Measurements from ENCODE around the gene PRX. TPM values are rescaled to one million over a fixed set of nuclear protein-coding genes. Genes with fewer than 3 reads are reported as not detected.
"Not testable (repeated sequence)": the region's sequence is repeated elsewhere in the genome, so short reads cannot be mapped to it uniquely, and the experiment has no call there.

The PRX gene
- total RNA-seq, 6 experiments from 2014 or later: 0.37 to 0.99 (median 0.60) TPM

DNA sequence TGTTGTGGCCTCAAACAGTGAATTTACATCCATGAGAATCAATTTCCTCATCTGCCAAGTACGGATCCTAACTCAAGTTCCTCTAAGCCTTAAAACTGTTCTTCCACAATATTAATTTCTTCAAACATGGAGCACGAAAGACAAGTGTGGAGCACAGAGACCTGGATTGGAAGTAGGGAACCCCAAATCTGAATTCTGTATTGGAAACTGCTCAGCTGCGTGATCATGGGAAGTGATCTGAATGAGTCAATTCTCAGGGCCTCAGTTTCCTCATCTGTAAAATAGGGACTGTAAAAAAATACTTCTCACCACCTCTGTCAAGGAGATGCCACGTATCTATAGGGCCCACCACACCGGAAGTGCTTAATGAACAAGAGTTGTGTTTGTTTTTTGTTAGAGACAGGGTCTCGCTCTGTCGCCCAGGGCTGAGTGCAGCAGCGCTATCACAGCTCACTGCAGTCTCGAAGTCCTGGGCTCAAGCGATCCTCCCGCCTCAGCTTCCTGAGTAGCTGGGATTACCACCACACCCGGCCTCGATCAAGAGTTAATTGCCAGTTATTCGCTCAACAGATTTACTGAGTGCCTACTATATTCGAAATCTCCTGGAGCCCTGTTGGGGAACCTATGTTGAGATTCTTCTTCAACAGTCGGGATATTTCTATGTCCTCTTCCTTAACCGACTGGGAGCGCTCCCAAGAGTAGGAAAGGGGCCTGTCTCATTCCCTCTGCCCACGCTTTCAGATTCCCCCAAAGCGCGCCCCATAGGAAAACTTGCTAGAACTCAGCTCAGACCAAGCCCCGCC is 29.4 kb upstream of the PRX start:
- H3K4me3 ChIP-seq: peak overlapping the region; percentile 71 to 84 (median 73)
- TF ChIP-seq, protein P1, sequence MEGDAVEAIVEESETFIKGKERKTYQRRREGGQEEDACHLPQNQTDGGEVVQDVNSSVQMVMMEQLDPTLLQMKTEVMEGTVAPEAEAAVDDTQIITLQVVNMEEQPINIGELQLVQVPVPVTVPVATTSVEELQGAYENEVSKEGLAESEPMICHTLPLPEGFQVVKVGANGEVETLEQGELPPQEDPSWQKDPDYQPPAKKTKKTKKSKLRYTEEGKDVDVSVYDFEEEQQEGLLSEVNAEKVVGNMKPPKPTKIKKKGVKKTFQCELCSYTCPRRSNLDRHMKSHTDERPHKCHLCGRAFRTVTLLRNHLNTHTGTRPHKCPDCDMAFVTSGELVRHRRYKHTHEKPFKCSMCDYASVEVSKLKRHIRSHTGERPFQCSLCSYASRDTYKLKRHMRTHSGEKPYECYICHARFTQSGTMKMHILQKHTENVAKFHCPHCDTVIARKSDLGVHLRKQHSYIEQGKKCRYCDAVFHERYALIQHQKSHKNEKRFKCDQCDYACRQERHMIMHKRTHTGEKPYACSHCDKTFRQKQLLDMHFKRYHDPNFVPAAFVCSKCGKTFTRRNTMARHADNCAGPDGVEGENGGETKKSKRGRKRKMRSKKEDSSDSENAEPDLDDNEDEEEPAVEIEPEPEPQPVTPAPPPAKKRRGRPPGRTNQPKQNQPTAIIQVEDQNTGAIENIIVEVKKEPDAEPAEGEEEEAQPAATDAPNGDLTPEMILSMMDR (IDR thresholded peaks at IDR 0.05): no peak
- TF ChIP-seq POLR2A (IDR thresholded peaks at IDR 0.05): no peak
- ATAC-seq (no peak), DNase-seq (no peak)
- peaks cover 0 to 12% (median 5%) of the 10 kb centered on the region in 4 donors for H3K4me1 ChIP-seq
- peaks cover 0 to 24% (median 14%) of the 10 kb centered on the region in 4 donors for H3K36me3 ChIP-seq
- peak overlapping the region in 2 of 3 donors; percentile 39 to 52 for H3K27ac ChIP-seq
- intact Hi-C loops (cut with DNase I): no loop called here
- H3K27me3 ChIP-seq: no peaks in the 10 kb centered on the region
- WGBS (ENCODE audit: insufficient coverage, low coverage, low lambda C conversion rate, missing lambda C conversion rate): 27% methylated on average over 18 of the region's 22 CpGs
- H3K9me3 ChIP-seq: no peaks in the 10 kb centered on the region

DNA sequence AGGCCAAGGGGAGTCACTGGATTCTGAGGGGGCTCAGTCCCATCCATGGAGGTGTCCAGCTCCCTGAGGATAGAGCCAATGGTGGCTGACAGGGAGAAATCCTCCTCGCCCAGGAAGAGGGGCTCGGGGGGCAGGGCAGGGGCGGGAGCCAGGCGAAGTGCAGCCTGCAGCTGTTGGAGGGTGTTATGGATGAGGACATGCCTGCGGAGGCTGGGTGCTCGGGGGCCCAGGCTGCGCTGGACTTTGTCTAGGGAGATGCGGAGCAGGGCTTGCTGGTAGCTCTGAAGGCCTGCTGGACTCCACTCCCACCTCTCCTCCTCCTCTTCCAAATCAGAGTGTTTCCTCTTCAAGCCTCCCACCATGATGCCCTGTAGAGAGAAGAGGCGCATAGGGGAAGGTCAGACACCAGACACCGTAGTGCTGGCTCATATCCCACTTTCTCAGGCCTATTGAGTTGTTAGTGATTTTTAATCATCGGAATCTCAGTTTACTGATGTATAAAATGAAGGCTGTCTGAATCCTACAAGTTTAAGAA is 28.6 kb upstream of the PRX start:
- no peaks in the 10 kb centered on the region for H3K27me3 ChIP-seq
- peak overlapping the region in 1 of 3 donors; percentile 71 for H3K4me3 ChIP-seq
- intact Hi-C loops (cut with DNase I): no loop called here
- TF ChIP-seq, protein P1 (IDR thresholded peaks at IDR 0.05): no peak
- no peak for TF ChIP-seq POLR2A (IDR thresholded peaks at IDR 0.05)
- DNase-seq: no peak
- 93% methylated on average over 3 of the region's 11 CpGs for WGBS (ENCODE audit: insufficient coverage, low coverage, low lambda C conversion rate, missing lambda C conversion rate)
- H3K4me1 ChIP-seq: peaks cover 0 to 12% (median 5%) of the 10 kb centered on the region in 4 donors
- no peak for ATAC-seq
- H3K27ac ChIP-seq: no peak overlapping the region
- peaks cover 0 to 22% (median 13%) of the 10 kb centered on the region in 4 donors for H3K36me3 ChIP-seq
- H3K9me3 ChIP-seq: no peaks in the 10 kb centered on the region

DNA sequence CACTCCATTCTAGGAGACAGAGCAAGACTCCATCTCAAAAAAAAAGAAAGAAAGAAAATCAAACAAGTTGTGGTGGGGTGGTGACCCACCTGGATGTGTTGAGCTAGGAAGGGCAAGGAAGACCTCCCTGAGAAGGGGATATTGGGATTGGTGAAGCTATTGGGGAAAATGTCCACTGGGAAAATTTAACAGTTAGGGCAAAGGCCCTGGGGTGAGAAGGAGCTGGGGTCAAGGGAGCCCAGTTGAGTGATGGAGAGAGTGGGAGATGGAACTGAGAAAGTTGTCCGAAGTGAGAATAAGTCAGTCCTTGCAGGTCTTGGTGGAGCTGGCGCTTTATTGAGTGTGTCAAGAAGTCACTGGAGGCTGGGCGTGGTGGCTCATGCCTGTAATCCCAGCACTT is 25.1 kb upstream of the PRX start:
- ATAC-seq: no peak
- intact Hi-C loops (cut with DNase I): no loop called here
- H3K27me3 ChIP-seq: no peaks in the 10 kb centered on the region
- WGBS (ENCODE audit: insufficient coverage, low coverage, low lambda C conversion rate, missing lambda C conversion rate): 97% methylated on average over 3 of the region's 3 CpGs
- no peak overlapping the region for H3K4me3 ChIP-seq
- no peak for DNase-seq
- H3K9me3 ChIP-seq: no peaks in the 10 kb centered on the region
- peaks cover 0 to 22% (median 13%) of the 10 kb centered on the region in 4 donors for H3K36me3 ChIP-seq
- TF ChIP-seq, protein P1 (IDR thresholded peaks at IDR 0.05): no peak
- TF ChIP-seq POLR2A (IDR thresholded peaks at IDR 0.05): no peak
- H3K27ac ChIP-seq: no peak overlapping the region
- H3K4me1 ChIP-seq: peaks cover 0 to 12% (median 6%) of the 10 kb centered on the region in 4 donors

DNA sequence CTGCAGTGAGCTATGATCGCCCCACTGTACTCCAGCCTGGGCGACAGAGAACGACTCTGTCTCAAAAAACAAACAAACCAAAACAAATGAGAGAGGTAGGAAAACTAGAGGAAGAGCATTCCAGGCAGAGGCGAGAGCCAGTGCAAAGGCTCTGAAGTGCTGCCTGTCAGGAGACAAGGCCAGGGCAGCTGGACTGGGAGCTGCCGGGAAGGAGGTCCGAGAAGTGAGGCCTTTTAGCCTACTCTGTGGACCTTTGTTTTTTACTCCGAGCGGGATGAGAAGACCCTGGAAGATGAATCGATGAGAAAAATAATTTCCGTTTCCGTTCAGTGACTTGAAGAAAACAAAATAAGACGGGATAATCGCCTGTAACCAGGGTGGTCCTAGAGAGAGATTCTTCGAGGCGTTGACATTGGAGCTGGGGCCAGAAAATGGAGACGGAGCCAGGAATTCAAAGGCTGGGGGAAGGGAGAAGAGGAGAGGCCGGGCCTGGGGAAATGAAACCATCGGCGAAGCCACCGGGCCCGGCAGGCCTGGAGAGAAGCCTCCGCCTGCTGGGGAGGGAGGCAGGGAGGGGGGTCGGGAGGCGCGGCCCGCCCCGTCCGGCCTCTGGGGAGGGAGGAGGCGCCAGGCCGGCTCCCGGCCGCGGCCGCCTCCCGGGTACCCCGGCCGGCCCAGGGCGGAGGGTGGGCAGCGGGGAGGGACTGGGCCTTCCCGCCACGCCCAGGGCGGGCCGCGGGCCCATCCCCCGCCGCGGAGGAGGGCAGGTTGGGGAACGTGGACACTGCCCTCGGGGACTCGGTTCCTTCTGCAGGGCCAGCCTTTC is 20.4 kb upstream of the PRX start:
- ATAC-seq (peak; percentile 94 to 99 (median 97)), DNase-seq (peak; percentile 93 to 94 (median 94))
- Histone ChIP-seq H3K4me3 (peak overlapping the region; percentile 20 to 58 (median 46)), H3K36me3 (no peaks in the 10 kb centered on the region), H3K4me1 (peaks cover 0 to 16% (median 0%) of the 10 kb centered on the region in 4 donors), H3K27me3 (no peaks in the 10 kb centered on the region), H3K27ac (peak overlapping the region; percentile 87 to 95 (median 90)), H3K9me3 (no peaks in the 10 kb centered on the region)
- 2% methylated on average over 17 of the region's 50 CpGs for WGBS (ENCODE audit: insufficient coverage, low coverage, low lambda C conversion rate, missing lambda C conversion rate)
- intact Hi-C loops (cut with DNase I): no loop called here
- TF ChIP-seq, protein P1 (IDR thresholded peaks at IDR 0.05): no peak
- TF ChIP-seq POLR2A (IDR thresholded peaks at IDR 0.05): peak; percentile 52

DNA sequence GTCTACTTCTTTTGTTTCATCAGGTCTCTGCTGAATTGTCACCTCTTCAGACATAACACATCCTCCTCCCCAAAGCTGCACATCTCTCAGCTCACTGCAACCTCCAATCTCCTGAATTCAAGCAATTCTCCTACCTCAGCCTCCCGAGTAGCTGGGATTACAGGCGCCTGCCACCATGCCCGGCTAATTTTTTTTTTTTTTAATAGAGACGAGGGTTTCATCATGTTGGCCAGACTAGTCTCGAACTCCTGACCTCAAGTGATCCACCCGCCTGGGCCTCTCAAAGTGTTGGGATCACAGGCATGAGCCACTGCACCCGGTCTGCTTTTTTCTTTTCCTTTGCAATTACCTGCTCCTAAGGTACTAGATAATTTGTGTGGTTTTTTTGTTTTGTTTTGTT is 19.6 kb upstream of the PRX start:
- WGBS (ENCODE audit: insufficient coverage, low coverage, low lambda C conversion rate, missing lambda C conversion rate): 16% methylated on average over 7 of the region's 7 CpGs
- H3K9me3 ChIP-seq; intact Hi-C loops (cut with DNase I); DNase-seq; ATAC-seq; H3K27me3 ChIP-seq; H3K36me3 ChIP-seq: not testable (repeated sequence)
- H3K4me1 ChIP-seq: peaks cover 0 to 16% (median 0%) of the 10 kb centered on the region in 4 donors
- peak overlapping the region; percentile 87 to 95 (median 90) for H3K27ac ChIP-seq
- H3K4me3 ChIP-seq: peak overlapping the region in 2 of 3 donors; percentile 46 to 58
